Measurements from ENCODE around the gene DUSP15. TPM values are rescaled to one million over a fixed set of nuclear protein-coding genes. Genes with fewer than 3 reads are reported as not detected.

DUSP15 gene
- total RNA-seq, 2 donors from 2014 or later = 3.8 to 7.2 TPM

GRCh38 chr20:31872406-31872805 lies 2.1 kb upstream of the DUSP15 start:
- WGBS, 2 experiments (ENCODE audit: insufficient coverage in 1 of 2, insufficient read length in 1 of 2) = 85 to 100% methylated on average over 3 to 6 of the region's 6 CpGs
- Histone ChIP-seq H3K36me3 (ENCODE audit: control insufficient read depth, insufficient read depth, low read length) (no peaks in the 10 kb centered on the region), H3K4me1 (ENCODE audit: control insufficient read depth, insufficient read depth, low read length) (no peaks in the 10 kb centered on the region), H3K27me3 (ENCODE audit: control insufficient read depth, insufficient read depth, low read length, poor library complexity, severe bottlenecking) (peaks cover 42% of the 10 kb centered on the region), H3K27ac (ENCODE audit: low read depth, low read length) (no peak overlapping the region), H3K9me3 (ENCODE audit: control insufficient read depth, low read length) (no peaks in the 10 kb centered on the region), H3K4me3 (ENCODE audit: low read length) (no peak overlapping the region), H3K9ac (ENCODE audit: extremely low read depth, low read length, poor library complexity, severe bottlenecking) (no peak overlapping the region)
- no peak for TF ChIP-seq CTCF (conservative IDR thresholded peaks at IDR 0.05)
- peaks cover 8% of the 10 kb centered on the region for H3K4me1 Mint-ChIP-seq
- H3K27ac Mint-ChIP-seq = no peak overlapping the region
- no peak overlapping the region for H3K4me3 Mint-ChIP-seq
- no peaks in the 10 kb centered on the region for H3K36me3 Mint-ChIP-seq (ENCODE audit: low read depth)
- H3K9me3 Mint-ChIP-seq = no peaks in the 10 kb centered on the region
- no peak for DNase-seq
- H3K27me3 Mint-ChIP-seq (ENCODE audit: insufficient read depth) = peaks cover 63% of the 10 kb centered on the region

GRCh38 chr20:31871618-31871954 lies 1.3 kb upstream of the DUSP15 start:
- H3K9ac ChIP-seq (ENCODE audit: extremely low read depth, low read length, poor library complexity, severe bottlenecking) = no peak overlapping the region
- Mint-ChIP-seq H3K4me3 (peak overlapping the region; percentile 72), H3K36me3 (ENCODE audit: low read depth) (no peaks in the 10 kb centered on the region), H3K9me3 (no peaks in the 10 kb centered on the region), H3K4me1 (peaks cover 8% of the 10 kb centered on the region), H3K27me3 (ENCODE audit: insufficient read depth) (peaks cover 71% of the 10 kb centered on the region), H3K27ac (no peak overlapping the region)
- no peak for TF ChIP-seq CTCF (conservative IDR thresholded peaks at IDR 0.05)
- H3K4me3 ChIP-seq (ENCODE audit: low read length) = no peak overlapping the region
- no peak for DNase-seq
- WGBS, 2 experiments (ENCODE audit: insufficient coverage in 1 of 2, insufficient read length in 1 of 2) = no CpG with 5 or more reads among the region's 1 CpG
- no peaks in the 10 kb centered on the region for H3K4me1 ChIP-seq (ENCODE audit: control insufficient read depth, insufficient read depth, low read length)
- no peak overlapping the region for H3K27ac ChIP-seq (ENCODE audit: low read depth, low read length)
- H3K36me3 ChIP-seq (ENCODE audit: control insufficient read depth, insufficient read depth, low read length) = no peaks in the 10 kb centered on the region
- H3K9me3 ChIP-seq (ENCODE audit: control insufficient read depth, low read length) = no peaks in the 10 kb centered on the region
- peaks cover 42% of the 10 kb centered on the region for H3K27me3 ChIP-seq (ENCODE audit: control insufficient read depth, insufficient read depth, low read length, poor library complexity, severe bottlenecking)

GRCh38 chr20:31870726-31871617 lies 645 bp upstream of the DUSP15 start:
- no peak overlapping the region for H3K27ac ChIP-seq (ENCODE audit: low read depth, low read length)
- H3K9me3 Mint-ChIP-seq = no peaks in the 10 kb centered on the region
- peak; percentile 58 for DNase-seq
- H3K9me3 ChIP-seq (ENCODE audit: control insufficient read depth, low read length) = no peaks in the 10 kb centered on the region
- peaks cover 8% of the 10 kb centered on the region for H3K4me1 Mint-ChIP-seq
- no peaks in the 10 kb centered on the region for H3K36me3 ChIP-seq (ENCODE audit: control insufficient read depth, insufficient read depth, low read length)
- H3K4me3 Mint-ChIP-seq = peak overlapping the region; percentile 72
- 16 to 25% methylated on average over 10 to 24 of the region's 24 CpGs for WGBS, 2 experiments (ENCODE audit: insufficient coverage in 1 of 2, insufficient read length in 1 of 2)
- no peak overlapping the region for H3K27ac Mint-ChIP-seq
- TF ChIP-seq CTCF (conservative IDR thresholded peaks at IDR 0.05) = no peak
- H3K36me3 Mint-ChIP-seq (ENCODE audit: low read depth) = no peaks in the 10 kb centered on the region
- H3K27me3 Mint-ChIP-seq (ENCODE audit: insufficient read depth) = peaks cover 75% of the 10 kb centered on the region
- H3K27me3 ChIP-seq (ENCODE audit: control insufficient read depth, insufficient read depth, low read length, poor library complexity, severe bottlenecking) = peaks cover 42% of the 10 kb centered on the region
- peak overlapping the region; percentile 83 for H3K4me3 ChIP-seq (ENCODE audit: low read length)
- no peaks in the 10 kb centered on the region for H3K4me1 ChIP-seq (ENCODE audit: control insufficient read depth, insufficient read depth, low read length)
- H3K9ac ChIP-seq (ENCODE audit: extremely low read depth, low read length, poor library complexity, severe bottlenecking) = peak overlapping the region; percentile 49

Measured in endodermal cell (in vitro differentiated cells).